B cell (primary cell): Measurements from ENCODE around the gene EYS. TPM values are rescaled to one million over a fixed set of nuclear protein-coding genes. Genes with fewer than 3 reads are reported as not detected.

ENCODE experiments used
- ATAC-seq: fragments of 200-7000 bp; cut with Tn5 transposase; one replicate; pipeline ENCODE4 v1.10.0; 2021; ENCODE audit warnings: low read depth, mild to moderate bottlenecking, moderate number of reproducible peaks, moderate library complexity
- CTCF ChIA-PET: fragments of 350-600 bp; sonication (Branson Sonifier 250); formaldehyde crosslinking; loops from one replicate; lab custom pipeline; 2021; ENCODE audit warnings: antibody characterized with exemption, inconsistent platforms; lab: Charles Lee
- POLR2A ChIA-PET: fragments of 350-600 bp; sonication (Branson Sonifier 250); formaldehyde crosslinking; loops from one replicate; lab custom pipeline; 2021; ENCODE audit warnings: antibody characterized with exemption; lab: Charles Lee
- DNase-seq: peaks from one replicate; pipeline ENCODE4 v3.0.0; 2013
- H2AFZ ChIP-seq: 2 replicates; pipeline ENCODE4 v1.6.1; 2012; ENCODE audit warnings: mild to moderate bottlenecking, low read depth, low read length; ENCODE audit not compliant: insufficient read depth, poor library complexity, severe bottlenecking
- H3K27ac ChIP-seq, 2 donors: 1 replicate in 1 of 2; 2 replicates in 1 of 2; pipeline ENCODE4 v1.5.1; 2012 to 2013; ENCODE audit warnings: low read length in 2 of 2, mild to moderate bottlenecking in 2 of 2, moderate library complexity in 1 of 2
- H3K27me3 ChIP-seq, 4 experiments: fragments of 200-600 bp in 1 of 4; sonication (generic) in 1 of 4; replicated peaks in 1 of 4; 1 replicate in 2 of 4; 2 replicates in 2 of 4; pipeline versions ENCODE4 v1.6.1 to v1.7.0; 2013 to 2016; ENCODE audit warnings: low read length in 3 of 4, mild to moderate bottlenecking in 2 of 4, mixed read lengths in 1 of 4, moderate library complexity in 1 of 4; ENCODE audit not compliant: insufficient read depth in 4 of 4, control insufficient read depth in 3 of 4; ENCODE audit errors: control extremely low read depth in 1 of 4
- H3K36me3 ChIP-seq, 2 experiments: replicated peaks in 1 of 2; 1 replicate in 1 of 2; 2 replicates in 1 of 2; pipeline versions ENCODE4 v1.6.1 to v1.7.1; 2013; ENCODE audit warnings: low read length in 1 of 2; ENCODE audit not compliant: insufficient read depth in 2 of 2, control insufficient read depth in 1 of 2; ENCODE audit errors: control extremely low read depth in 1 of 2, extremely low read depth in 1 of 2
- H3K4me1 ChIP-seq, 2 donors: fragments of 200-600 bp in 1 of 2; sonication (generic) in 1 of 2; 1 replicate in 1 of 2; 2 replicates in 1 of 2; pipeline versions ENCODE4 v1.5.1 to v1.6.1; 2013 to 2017; ENCODE audit warnings: low read length in 2 of 2; ENCODE audit not compliant: control insufficient read depth in 2 of 2, insufficient read depth in 2 of 2
- H3K4me2 ChIP-seq: replicated peaks from 2 replicates; pipeline ENCODE3; 2012; ENCODE audit warnings: mild to moderate bottlenecking, low read depth, low read length; ENCODE audit not compliant: poor library complexity, severe bottlenecking
- H3K4me3 ChIP-seq, 5 experiments: fragments of 200-600 bp in 1 of 5; sonication (generic) in 1 of 5; 1 replicate in 3 of 5; 2 replicates in 2 of 5; pipeline versions ENCODE4 v1.5.1 to v1.7.0; 2011 to 2016; ENCODE audit warnings: low read length in 4 of 5, mild to moderate bottlenecking in 4 of 5, low read depth in 2 of 5, control low read depth in 1 of 5, moderate library complexity in 1 of 5; ENCODE audit not compliant: insufficient read depth in 1 of 5; ENCODE audit errors: control extremely low read depth in 1 of 5, extremely low read depth in 1 of 5
- H3K79me2 ChIP-seq: fragments of 200-600 bp; sonication (generic); one replicate; pipeline ENCODE4 v1.6.0; 2016; ENCODE audit warnings: low read length; ENCODE audit not compliant: control insufficient read depth, insufficient read depth
- H3K9ac ChIP-seq: fragments of 200-600 bp; sonication (generic); 2 replicates; pipeline ENCODE4 v1.6.1; 2017; ENCODE audit warnings: mild to moderate bottlenecking, low read length, moderate library complexity
- H3K9me3 ChIP-seq, 3 donors: one replicate each; pipeline versions ENCODE4 v1.6.1 to v1.7.1; 2013; ENCODE audit warnings: low read length in 2 of 3; ENCODE audit not compliant: control insufficient read depth in 2 of 3, insufficient read depth in 1 of 3; ENCODE audit errors: control extremely low read depth in 1 of 3
- H4K20me1 ChIP-seq: 2 replicates; pipeline ENCODE4 v1.6.0; 2012; ENCODE audit warnings: mild to moderate bottlenecking, low read length; ENCODE audit not compliant: insufficient read depth, control insufficient read depth, poor library complexity, severe bottlenecking
- H3K27ac Mint-ChIP-seq: one replicate; pipeline ENCODE4 v1.8.0; 2021; ENCODE audit warnings: mixed read lengths
- H3K27me3 Mint-ChIP-seq: one replicate; pipeline ENCODE4 v1.8.0; 2021; ENCODE audit warnings: mixed read lengths
- H3K4me1 Mint-ChIP-seq: one replicate; pipeline ENCODE4 v1.8.0; 2021; ENCODE audit warnings: mixed read lengths
- H3K4me3 Mint-ChIP-seq: one replicate; pipeline ENCODE4 v1.8.0; 2021; ENCODE audit warnings: mixed read lengths
- H3K9me3 Mint-ChIP-seq: one replicate; pipeline ENCODE4 v1.8.0; 2022; ENCODE audit warnings: mixed read lengths; ENCODE audit not compliant: insufficient read depth
- EZH2 ChIP-seq: IDR thresholded peaks from 2 replicates; pipeline ENCODE4 v1.6.1; 2012; ENCODE audit warnings: borderline replicate concordance, low read depth, mild to moderate bottlenecking, moderate library complexity, low read length; ENCODE audit not compliant: insufficient read depth, poor library complexity, severe bottlenecking
- WGBS: methylation state at CpG from one replicate; pipeline ENCODE4 v1.1.5; 2013; ENCODE audit warnings: missing lambda C conversion rate; ENCODE audit not compliant: insufficient coverage; 5-methylcytosine and 5-hydroxymethylcytosine counted together
- intact Hi-C: fragments of 100-400 bp; cut with micrococcal nuclease; formaldehyde crosslinking; loops from one replicate; pipeline ENCODE4 v1.10.0; 2022
- polyA plus RNA-seq: library from polyadenylated mRNA; depleted of rRNA; stranded (reverse); fragments of >200 nt; gene quantifications from 2 replicates; pipeline ENCODE4 v1.2.3, GENCODE V29; 2012
- total RNA-seq, 2 donors: library from RNA; stranded (reverse); fragments of 120-200 nt in 1 of 2; gene quantifications; 1 replicate in 1 of 2; 2 replicates in 1 of 2; pipeline versions ENCODE4 v1.2.3 to v1.2.4, GENCODE V29; 2013 to 2022
- TF ChIP-seq, protein P1 (sequence below): fragments of 200-600 bp; IDR thresholded peaks from one replicate; pipeline ENCODE4 v1.8.0; 2022; ENCODE audit warnings: antibody characterized with exemption, mild to moderate bottlenecking

The EYS gene
- total and polyA plus RNA-seq, 2 donors (not counting 1 experiment from before 2014, with no cell fraction given) = not detected

DNA sequence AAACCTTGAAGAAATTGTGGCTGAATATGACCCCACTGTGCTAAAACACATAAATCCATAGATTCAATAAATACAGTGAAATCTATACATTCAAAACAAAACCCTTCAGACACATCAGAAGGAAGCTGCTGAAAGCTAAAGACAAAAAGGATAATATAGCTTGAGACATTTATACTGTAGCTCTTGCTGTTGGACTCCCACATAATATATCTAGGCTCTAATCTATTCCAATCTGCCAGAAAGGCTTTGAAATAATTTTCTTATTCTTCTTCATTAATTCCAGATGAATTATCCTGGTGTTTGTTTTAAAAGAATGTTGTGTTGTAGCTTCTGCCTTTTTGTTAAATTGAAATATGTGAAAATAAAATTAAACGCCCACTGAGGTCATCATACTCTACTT is 454.0 kb downstream of the EYS start:
- POLR2A ChIA-PET = no interaction called here
- Histone ChIP-seq H4K20me1 (no peaks in the 10 kb centered on the region), H3K4me3 (no peak overlapping the region), H3K4me2 (no peak overlapping the region), H3K79me2 (no peaks in the 10 kb centered on the region), H3K27me3 (no peaks in the 10 kb centered on the region), H3K36me3 (no peaks in the 10 kb centered on the region), H2AFZ (no peak overlapping the region), H3K4me1 (no peaks in the 10 kb centered on the region), H3K27ac (no peak overlapping the region), H3K9ac (no peak overlapping the region), H3K9me3 (no peaks in the 10 kb centered on the region)
- no CpG with 5 or more reads among the region's 1 CpG for WGBS
- Mint-ChIP-seq H3K9me3 (peaks cover 5% of the 10 kb centered on the region), H3K27ac (no peak overlapping the region), H3K4me1 (no peaks in the 10 kb centered on the region), H3K4me3 (no peak overlapping the region), H3K27me3 (no peaks in the 10 kb centered on the region)
- intact Hi-C loops = no loop called here
- no peak for TF ChIP-seq EZH2
- TF ChIP-seq, protein P1, sequence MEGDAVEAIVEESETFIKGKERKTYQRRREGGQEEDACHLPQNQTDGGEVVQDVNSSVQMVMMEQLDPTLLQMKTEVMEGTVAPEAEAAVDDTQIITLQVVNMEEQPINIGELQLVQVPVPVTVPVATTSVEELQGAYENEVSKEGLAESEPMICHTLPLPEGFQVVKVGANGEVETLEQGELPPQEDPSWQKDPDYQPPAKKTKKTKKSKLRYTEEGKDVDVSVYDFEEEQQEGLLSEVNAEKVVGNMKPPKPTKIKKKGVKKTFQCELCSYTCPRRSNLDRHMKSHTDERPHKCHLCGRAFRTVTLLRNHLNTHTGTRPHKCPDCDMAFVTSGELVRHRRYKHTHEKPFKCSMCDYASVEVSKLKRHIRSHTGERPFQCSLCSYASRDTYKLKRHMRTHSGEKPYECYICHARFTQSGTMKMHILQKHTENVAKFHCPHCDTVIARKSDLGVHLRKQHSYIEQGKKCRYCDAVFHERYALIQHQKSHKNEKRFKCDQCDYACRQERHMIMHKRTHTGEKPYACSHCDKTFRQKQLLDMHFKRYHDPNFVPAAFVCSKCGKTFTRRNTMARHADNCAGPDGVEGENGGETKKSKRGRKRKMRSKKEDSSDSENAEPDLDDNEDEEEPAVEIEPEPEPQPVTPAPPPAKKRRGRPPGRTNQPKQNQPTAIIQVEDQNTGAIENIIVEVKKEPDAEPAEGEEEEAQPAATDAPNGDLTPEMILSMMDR = no peak
- CTCF ChIA-PET = no interaction called here
- ATAC-seq (no peak), DNase-seq (no peak)

DNA sequence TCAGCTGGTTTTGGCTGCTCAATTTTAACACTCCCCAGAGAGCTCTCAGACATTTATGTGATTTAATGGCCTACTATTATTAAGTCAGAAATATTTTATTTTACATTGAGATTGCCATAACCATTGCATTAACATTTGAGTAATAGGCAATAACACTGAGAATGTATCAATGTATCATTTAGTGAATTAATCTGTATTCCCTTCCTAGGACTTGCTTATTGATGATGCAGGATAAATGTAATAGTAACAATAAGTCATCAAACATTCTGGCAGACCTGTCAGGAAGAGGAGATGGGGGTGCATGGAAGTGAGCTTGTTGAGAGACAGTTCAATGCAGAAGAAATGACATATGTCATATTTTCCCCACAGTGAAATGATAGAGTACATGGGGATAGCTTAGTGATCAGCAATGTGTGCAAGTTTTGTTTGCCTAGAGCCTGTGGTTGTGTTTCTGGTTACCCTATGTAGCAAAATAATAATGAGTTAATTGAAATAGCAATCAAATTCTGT is 458.9 kb downstream of the EYS start:
- Histone ChIP-seq H3K36me3 (no peaks in the 10 kb centered on the region), H3K79me2 (no peaks in the 10 kb centered on the region), H3K4me2 (no peak overlapping the region), H3K27ac (no peak overlapping the region), H4K20me1 (no peaks in the 10 kb centered on the region), H3K4me3 (no peak overlapping the region), H3K9me3 (peaks cover 0 to 4% (median 0%) of the 10 kb centered on the region in 3 donors), H3K9ac (no peak overlapping the region), H3K27me3 (no peaks in the 10 kb centered on the region), H3K4me1 (no peaks in the 10 kb centered on the region), H2AFZ (no peak overlapping the region)
- intact Hi-C loops = no loop called here
- no peak for TF ChIP-seq EZH2
- TF ChIP-seq, protein P1 = no peak
- ATAC-seq (no peak), DNase-seq (no peak)
- ChIA-PET CTCF (no interaction called here), POLR2A (no interaction called here)
- Mint-ChIP-seq H3K4me3 (no peak overlapping the region), H3K27me3 (no peaks in the 10 kb centered on the region), H3K4me1 (no peaks in the 10 kb centered on the region), H3K9me3 (no peaks in the 10 kb centered on the region), H3K27ac (no peak overlapping the region)
